ENCODE measurements around the gene SIK1.
"Not testable (repeated sequence)": the region's sequence is repeated elsewhere in the genome, so short reads cannot be mapped to it uniquely, and the experiment has no call there.

SIK1 gene
- 0.76 to 11.1 (median 6.5) reads per million in 4 donors for total RNA-seq

GRCh38 chr21:43426404-43427241, at the start of gene SIK1:
SIK1 (minus strand) TSS chr21:43427131; CDS start chr21:43426178, 953 bp downstream.
- DNase-seq = not testable (repeated sequence)

DNA sequence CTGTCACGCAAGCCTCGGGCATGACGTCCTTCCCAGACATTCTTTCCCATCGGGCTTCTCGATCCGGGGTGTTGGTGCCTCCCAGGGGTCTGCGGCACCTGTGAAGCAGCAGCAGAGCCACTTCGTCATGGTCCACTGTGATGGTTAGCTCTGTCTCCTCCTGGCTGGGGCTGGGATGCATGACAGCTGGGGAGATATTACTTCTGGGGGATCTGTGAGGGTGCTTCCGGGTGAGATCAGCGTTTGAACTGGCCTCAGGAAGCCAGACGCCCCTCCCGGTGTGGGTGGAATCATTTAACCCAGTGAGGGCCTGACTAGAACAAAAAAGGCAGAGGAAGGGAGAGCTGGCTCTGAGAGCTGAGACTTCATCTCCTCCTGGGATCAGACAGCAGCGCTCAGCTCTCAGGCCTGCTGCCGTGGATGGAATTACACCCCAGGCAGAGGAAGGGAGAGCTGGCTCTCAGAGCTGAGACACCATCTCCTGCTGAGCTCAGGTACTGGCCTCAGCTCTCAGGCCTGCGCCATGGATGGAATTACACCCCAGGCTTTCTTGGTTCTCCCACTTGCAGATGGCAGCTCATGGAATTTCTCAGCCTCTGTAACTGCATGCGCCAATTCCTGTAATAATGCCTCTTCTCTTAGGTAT, 44.8 kb upstream of the SIK1 start:
- not testable (repeated sequence) for DNase-seq

- DNase-seq = not testable (repeated sequence)
These were observed 43.0 kb upstream of the SIK1 start for GRCh38 chr21:43469719-43470458.

DNA sequence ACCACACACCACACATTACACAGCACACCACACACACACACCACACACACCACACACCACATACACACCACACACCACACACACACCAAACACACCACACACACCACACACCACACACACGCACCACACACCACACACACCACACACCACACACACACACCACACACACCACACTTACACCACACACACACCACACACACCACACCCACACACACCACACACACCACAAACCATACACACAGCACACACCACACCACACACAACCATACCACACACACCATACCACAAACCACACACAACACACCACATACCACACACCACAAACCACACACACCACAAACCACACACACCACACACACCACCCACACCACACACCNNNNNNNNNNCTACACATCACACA, 40.9 kb upstream of the SIK1 start:
- DNase-seq = no peak

- not testable (repeated sequence) for DNase-seq
These were observed 38.2 kb upstream of the SIK1 start for GRCh38 chr21:43465159-43465558.

GRCh38 chr21:43463498-43464261, 36.7 kb upstream of the SIK1 start:
- not testable (repeated sequence) for DNase-seq

DNA sequence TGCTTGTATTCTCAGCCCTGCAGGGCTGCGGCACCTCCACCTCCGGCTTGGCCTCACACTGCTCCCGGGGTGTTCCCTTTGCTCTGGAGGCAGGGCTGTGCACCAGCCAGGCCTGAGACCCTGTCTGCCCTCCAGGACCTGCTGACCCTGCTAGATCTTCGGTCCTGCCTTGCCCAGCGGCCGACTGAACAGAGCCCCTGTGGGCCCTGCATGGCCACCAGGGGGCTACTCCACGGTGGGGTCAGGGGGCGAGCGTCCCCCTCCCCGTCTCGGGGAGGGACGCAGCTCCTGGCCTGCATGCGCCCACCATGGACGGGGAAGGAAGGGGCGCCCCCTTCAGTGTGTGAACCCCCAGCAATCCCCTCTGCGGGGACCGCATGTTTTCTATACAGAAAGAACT, 36.0 kb upstream of the SIK1 start:
- DNase-seq = not testable (repeated sequence)

GRCh38 chr21:43460475-43460874, 33.5 kb upstream of the SIK1 start:
- DNase-seq = not testable (repeated sequence)

- DNase-seq = not testable (repeated sequence)
These were observed 32.1 kb upstream of the SIK1 start for GRCh38 chr21:43458995-43459394.

DNA sequence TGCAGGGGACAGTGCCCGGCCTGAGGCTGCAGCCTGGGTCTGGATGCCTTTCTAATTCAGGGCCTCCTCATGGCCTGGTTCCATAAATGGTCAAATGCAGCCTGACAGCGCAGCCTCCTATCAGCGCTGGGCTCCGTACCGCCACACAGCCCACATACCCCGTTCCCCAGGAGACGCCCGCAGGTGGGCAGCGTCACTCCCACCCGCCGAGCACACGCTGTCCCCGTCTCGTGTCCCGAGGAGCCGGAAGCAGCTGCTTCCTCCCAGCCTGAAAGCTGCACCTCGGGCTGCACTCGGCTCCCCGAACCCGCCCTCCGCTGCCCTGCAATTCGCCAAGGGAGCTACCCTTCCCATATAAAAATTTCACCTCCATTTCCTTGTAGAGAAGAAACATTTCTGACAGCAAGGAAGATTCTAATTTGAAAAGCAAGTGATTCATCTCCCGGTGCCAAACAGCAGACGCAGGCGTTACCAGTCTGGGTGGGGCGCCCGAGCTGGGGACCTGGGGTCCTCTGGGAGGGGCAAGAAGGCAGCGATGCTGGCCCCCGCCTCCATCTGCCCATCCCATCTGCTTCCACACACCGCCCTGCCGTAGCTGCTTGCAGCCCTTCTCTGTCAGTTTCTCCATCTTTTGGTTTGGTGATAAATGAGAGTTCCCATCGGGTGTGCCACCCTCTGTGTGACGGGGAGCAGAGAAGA, 29.8 kb upstream of the SIK1 start:
- not testable (repeated sequence) for DNase-seq

- DNase-seq = not testable (repeated sequence)
These were observed 28.8 kb upstream of the SIK1 start for GRCh38 chr21:43455717-43456116.

- not testable (repeated sequence) for DNase-seq
These were observed 27.2 kb upstream of the SIK1 start for GRCh38 chr21:43454176-43454575.

DNA sequence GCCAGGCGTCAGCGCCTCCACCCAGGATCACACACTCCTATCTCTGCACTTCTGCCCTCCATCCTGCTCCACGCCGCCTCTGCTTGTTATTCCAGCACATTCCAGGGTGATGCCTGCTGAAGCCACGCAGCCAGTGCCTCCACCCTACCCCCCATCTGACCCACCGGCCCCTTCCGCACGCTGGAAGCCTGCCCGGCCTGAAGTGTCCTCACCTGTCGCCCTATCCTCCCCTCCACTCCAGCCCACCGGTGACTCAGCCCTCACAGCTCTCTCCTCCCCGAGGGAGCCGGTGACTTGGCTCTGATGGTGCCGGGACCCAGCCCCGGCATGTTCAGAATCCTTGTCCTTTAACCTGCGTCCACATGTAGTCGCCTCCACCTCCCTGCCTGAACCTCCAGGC, 24.9 kb upstream of the SIK1 start:
- not testable (repeated sequence) for DNase-seq

GRCh38 chr21:43450287-43450686, 23.4 kb upstream of the SIK1 start:
- not testable (repeated sequence) for DNase-seq

GRCh38 chr21:43447353-43447977, 20.5 kb upstream of the SIK1 start:
- DNase-seq = not testable (repeated sequence)

GRCh38 chr21:43446277-43446932, 19.5 kb upstream of the SIK1 start:
- not testable (repeated sequence) for DNase-seq

DNA sequence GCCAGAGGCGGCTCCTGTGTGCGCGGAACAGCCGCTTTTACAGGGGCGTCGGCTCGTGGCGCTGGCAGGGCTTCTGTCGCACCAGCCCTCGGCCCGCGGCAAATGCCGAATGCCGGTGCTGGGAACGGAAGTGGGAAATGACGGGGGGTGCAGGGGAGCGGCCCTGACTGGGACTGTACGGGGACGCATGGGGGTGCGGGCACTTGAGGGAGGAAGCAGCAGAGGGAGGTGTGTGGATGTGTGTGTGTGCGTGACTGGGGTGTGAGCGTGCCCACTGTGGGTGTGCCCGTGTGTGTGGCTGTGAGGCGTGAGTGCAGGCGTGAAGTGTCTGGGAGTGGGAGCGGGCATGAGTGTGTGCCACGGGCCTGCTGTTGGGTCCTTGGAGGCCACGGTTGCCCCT, 17.6 kb upstream of the SIK1 start:
- not testable (repeated sequence) for DNase-seq

- DNase-seq = not testable (repeated sequence)
These were observed 15.6 kb upstream of the SIK1 start for GRCh38 chr21:43442571-43442970.

DNA sequence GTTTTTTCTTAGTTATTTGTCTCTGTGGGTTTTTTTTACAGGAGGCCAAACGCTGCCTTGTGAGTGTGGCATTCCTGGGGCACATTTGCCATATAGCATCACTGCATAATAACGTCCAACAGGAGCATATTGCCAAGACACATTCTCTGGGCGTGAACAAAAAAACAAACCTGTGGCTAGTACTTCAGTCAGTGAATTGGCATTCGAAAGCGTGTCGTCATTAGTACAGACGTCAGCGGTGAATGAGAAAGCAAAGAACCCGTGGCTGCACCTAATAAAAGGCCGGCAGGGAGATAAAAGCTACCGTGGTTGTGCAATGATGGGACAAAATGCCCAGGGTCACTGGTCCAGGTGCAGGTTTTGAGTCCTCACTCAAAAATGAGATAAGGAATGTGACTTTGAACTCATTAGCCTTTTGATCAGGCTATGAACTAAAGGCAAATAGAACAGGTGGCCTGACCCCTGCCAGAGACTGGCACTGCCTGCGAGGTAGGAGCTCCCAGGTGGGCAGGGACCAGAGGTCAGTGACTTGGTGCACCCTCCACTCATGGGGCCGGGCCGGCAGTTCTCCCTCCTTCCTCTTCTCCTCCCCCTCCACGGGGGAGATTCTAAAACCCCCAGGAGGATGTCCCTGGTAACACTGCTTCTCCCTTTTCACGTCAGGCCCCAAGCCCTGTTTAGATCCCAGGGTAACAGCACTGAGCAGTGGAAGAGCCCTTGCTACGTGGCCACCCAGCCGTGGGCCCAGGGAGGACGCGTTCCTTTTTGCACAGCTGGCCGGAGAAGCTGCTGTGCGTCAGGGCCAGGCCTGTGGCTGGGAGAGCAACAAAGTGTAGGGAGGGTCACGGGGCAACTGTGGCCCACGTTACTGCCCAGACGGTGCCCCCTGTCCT, 14.2 kb upstream of the SIK1 start:
- not testable (repeated sequence) for DNase-seq
